ENCODE data around the gene S100A9.

The S100A9 gene

GRCh38 chr1:153360190-153360589, 2.5 kb downstream of the S100A9 start:
- Histone ChIP-seq H3K9ac (ENCODE audit: low read length in 5 of 5) (no peak overlapping the region), H3K36me3 (ENCODE audit: control insufficient read depth in 5 of 5, insufficient read depth in 5 of 5, low read length in 5 of 5) (no peaks in the 10 kb centered on the region), H3K27ac (ENCODE audit: low read depth, low read length) (no peak overlapping the region), H3K27me3 (ENCODE audit: control insufficient read depth in 5 of 5, insufficient read depth in 4 of 5, low read length in 5 of 5) (peaks cover 0 to 4% (median 0%) of the 10 kb centered on the region in 5 donors), H3K4me3 (ENCODE audit: low read depth in 1 of 5, low read length in 5 of 5) (no peak overlapping the region), H3K9me3 (ENCODE audit: control insufficient read depth in 5 of 5, low read length in 5 of 5) (no peaks in the 10 kb centered on the region), H3K4me1 (ENCODE audit: control insufficient read depth in 5 of 5, insufficient read depth in 5 of 5, low read length in 5 of 5) (peaks cover 0 to 43% (median 15%) of the 10 kb centered on the region in 5 donors)

DNA sequence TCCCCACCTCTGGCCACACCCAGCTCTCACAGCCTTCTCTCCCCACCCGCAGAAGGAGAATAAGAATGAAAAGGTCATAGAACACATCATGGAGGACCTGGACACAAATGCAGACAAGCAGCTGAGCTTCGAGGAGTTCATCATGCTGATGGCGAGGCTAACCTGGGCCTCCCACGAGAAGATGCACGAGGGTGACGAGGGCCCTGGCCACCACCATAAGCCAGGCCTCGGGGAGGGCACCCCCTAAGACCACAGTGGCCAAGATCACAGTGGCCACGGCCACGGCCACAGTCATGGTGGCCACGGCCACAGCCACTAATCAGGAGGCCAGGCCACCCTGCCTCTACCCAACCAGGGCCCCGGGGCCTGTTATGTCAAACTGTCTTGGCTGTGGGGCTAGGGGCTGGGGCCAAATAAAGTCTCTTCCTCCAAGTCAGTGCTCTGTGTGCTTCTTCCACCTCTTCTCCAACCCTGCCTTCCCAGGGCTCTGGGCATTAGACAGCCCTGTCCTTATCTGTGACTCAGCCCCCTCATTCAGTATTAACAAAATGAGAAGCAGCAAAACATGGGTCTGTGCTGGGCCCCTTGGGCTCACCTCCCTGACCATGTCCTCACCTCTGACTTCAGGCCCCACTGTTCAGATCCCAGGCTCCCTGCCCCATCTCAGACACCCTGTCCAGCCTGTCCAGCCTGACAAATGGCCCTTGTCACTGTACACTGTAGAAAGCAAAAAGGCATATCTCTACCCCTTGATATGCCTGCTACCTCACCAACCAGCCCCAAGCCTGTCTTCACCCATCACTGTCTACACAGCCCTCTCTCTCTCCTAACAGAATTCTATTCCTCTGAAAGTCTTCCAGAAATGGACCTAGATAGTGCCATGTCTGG, 3.2 kb downstream of the S100A9 start:
- Histone ChIP-seq H3K9ac (ENCODE audit: low read length in 5 of 5) (no peak overlapping the region), H3K9me3 (ENCODE audit: control insufficient read depth in 5 of 5, low read length in 5 of 5) (no peaks in the 10 kb centered on the region), H3K4me3 (ENCODE audit: low read depth in 1 of 5, low read length in 5 of 5) (no peak overlapping the region), H3K36me3 (ENCODE audit: control insufficient read depth in 5 of 5, insufficient read depth in 5 of 5, low read length in 5 of 5) (no peaks in the 10 kb centered on the region), H3K27me3 (ENCODE audit: control insufficient read depth in 5 of 5, insufficient read depth in 4 of 5, low read length in 5 of 5) (peaks cover 0 to 7% (median 0%) of the 10 kb centered on the region in 5 donors), H3K4me1 (ENCODE audit: control insufficient read depth in 5 of 5, insufficient read depth in 5 of 5, low read length in 5 of 5) (peaks cover 0 to 43% (median 15%) of the 10 kb centered on the region in 5 donors), H3K27ac (ENCODE audit: low read depth, low read length) (no peak overlapping the region)

- Histone ChIP-seq H3K4me1 (ENCODE audit: control insufficient read depth in 5 of 5, insufficient read depth in 5 of 5, low read length in 5 of 5) (peaks cover 0 to 38% (median 12%) of the 10 kb centered on the region in 5 donors), H3K27me3 (ENCODE audit: control insufficient read depth in 5 of 5, insufficient read depth in 4 of 5, low read length in 5 of 5) (peaks cover 0 to 7% (median 0%) of the 10 kb centered on the region in 5 donors), H3K4me3 (ENCODE audit: low read depth in 1 of 5, low read length in 5 of 5) (no peak overlapping the region), H3K9ac (ENCODE audit: low read length in 5 of 5) (no peak overlapping the region), H3K9me3 (ENCODE audit: control insufficient read depth in 5 of 5, low read length in 5 of 5) (no peaks in the 10 kb centered on the region), H3K27ac (ENCODE audit: low read depth, low read length) (no peak overlapping the region), H3K36me3 (ENCODE audit: control insufficient read depth in 5 of 5, insufficient read depth in 5 of 5, low read length in 5 of 5) (no peaks in the 10 kb centered on the region)
Measured at GRCh38 chr1:153361480-153362109, 3.9 kb downstream of the S100A9 start.

DNA sequence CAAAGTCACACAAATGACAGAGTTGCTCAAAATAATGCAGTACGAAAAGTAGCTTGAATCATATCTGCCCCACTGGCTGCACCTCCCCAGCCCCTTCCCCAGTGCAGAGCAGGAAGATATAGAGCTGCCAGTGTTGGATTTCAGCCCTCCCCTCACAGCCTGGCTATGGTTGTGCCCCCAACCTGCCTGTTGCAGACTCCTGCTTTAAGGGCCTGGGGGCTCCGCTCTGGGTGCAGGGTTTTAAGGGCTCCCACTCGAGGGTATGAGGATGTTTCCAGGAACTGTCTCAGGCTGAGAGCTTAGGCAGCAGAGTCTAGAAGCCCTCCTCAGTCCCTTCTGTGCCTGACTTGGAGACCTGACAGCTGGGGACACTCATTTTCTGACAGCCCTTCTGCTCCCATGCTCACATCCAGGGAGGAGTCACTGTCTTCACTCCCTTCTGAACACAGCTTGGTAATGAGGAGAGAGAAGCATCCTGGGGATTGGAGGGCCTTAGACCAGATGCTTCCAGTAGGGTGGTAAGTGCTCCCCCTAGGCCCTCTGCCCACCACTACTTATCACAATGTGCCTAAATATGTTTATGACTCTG, 4.6 kb downstream of the S100A9 start:
- Histone ChIP-seq H3K27ac (ENCODE audit: low read depth, low read length) (no peak overlapping the region), H3K4me1 (ENCODE audit: control insufficient read depth in 5 of 5, insufficient read depth in 5 of 5, low read length in 5 of 5) (peaks cover 0 to 31% (median 10%) of the 10 kb centered on the region in 5 donors), H3K9ac (ENCODE audit: low read length in 5 of 5) (no peak overlapping the region)

DNA sequence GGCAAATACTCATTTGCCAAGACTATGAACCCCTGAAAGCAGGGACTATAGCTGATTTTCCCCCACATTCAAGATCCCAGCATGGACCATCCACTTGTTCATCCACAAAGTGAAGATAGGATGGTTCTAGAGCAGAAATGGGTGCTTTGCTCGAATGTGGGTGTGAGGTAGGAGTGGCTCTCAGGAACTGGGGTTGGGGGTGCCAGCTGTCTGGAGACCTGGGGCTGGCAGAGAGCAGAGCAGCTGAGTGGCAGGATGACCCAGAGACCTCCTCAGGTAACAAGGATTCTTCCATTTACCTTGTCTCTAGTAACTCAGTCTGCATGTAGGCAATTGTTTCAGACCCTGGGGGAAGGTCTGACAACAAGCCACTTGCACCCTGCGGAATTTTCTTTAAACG, 6.0 kb downstream of the S100A9 start:
- Histone ChIP-seq H3K36me3 (ENCODE audit: control insufficient read depth in 5 of 5, insufficient read depth in 5 of 5, low read length in 5 of 5) (no peaks in the 10 kb centered on the region), H3K4me1 (ENCODE audit: control insufficient read depth in 5 of 5, insufficient read depth in 5 of 5, low read length in 5 of 5) (peaks cover 0 to 21% (median under 1%) of the 10 kb centered on the region in 5 donors), H3K27ac (ENCODE audit: low read depth, low read length) (no peak overlapping the region), H3K9me3 (ENCODE audit: control insufficient read depth in 5 of 5, low read length in 5 of 5) (no peaks in the 10 kb centered on the region), H3K27me3 (ENCODE audit: control insufficient read depth in 5 of 5, insufficient read depth in 4 of 5, low read length in 5 of 5) (peaks cover 0 to 7% (median 0%) of the 10 kb centered on the region in 5 donors), H3K4me3 (ENCODE audit: low read depth in 1 of 5, low read length in 5 of 5) (no peak overlapping the region), H3K9ac (ENCODE audit: low read length in 5 of 5) (no peak overlapping the region)

More for the DNA sequence above, 4.6 kb downstream of the S100A9 start:
- Histone ChIP-seq H3K27me3 (ENCODE audit: control insufficient read depth in 5 of 5, insufficient read depth in 4 of 5, low read length in 5 of 5) (peaks cover 0 to 7% (median 0%) of the 10 kb centered on the region in 5 donors), H3K36me3 (ENCODE audit: control insufficient read depth in 5 of 5, insufficient read depth in 5 of 5, low read length in 5 of 5) (no peaks in the 10 kb centered on the region), H3K9me3 (ENCODE audit: control insufficient read depth in 5 of 5, low read length in 5 of 5) (no peaks in the 10 kb centered on the region), H3K4me3 (ENCODE audit: low read depth in 1 of 5, low read length in 5 of 5) (no peak overlapping the region)

DNA sequence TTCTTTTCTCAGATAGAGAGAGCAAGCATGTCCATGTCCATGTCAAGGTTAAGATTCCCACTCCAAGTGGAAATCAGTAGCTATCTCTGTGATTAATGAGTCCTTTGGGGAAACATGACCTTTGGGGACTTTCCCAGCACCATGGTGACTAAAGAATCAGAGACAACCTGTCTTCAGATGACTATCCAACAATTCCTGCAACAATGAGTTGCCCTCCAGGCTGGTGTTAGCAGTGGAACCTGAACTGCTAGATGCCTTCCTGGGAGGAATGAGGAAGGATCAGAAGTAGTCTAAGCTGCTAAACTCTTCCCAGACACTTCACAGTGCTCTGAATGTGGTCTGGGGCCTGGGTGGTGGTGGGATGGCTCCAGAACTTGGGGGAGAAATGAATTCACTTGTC, 6.5 kb downstream of the S100A9 start:
- peaks cover 0 to 17% (median 0%) of the 10 kb centered on the region in 5 donors for H3K4me1 ChIP-seq (ENCODE audit: control insufficient read depth in 5 of 5, insufficient read depth in 5 of 5, low read length in 5 of 5)

DNA sequence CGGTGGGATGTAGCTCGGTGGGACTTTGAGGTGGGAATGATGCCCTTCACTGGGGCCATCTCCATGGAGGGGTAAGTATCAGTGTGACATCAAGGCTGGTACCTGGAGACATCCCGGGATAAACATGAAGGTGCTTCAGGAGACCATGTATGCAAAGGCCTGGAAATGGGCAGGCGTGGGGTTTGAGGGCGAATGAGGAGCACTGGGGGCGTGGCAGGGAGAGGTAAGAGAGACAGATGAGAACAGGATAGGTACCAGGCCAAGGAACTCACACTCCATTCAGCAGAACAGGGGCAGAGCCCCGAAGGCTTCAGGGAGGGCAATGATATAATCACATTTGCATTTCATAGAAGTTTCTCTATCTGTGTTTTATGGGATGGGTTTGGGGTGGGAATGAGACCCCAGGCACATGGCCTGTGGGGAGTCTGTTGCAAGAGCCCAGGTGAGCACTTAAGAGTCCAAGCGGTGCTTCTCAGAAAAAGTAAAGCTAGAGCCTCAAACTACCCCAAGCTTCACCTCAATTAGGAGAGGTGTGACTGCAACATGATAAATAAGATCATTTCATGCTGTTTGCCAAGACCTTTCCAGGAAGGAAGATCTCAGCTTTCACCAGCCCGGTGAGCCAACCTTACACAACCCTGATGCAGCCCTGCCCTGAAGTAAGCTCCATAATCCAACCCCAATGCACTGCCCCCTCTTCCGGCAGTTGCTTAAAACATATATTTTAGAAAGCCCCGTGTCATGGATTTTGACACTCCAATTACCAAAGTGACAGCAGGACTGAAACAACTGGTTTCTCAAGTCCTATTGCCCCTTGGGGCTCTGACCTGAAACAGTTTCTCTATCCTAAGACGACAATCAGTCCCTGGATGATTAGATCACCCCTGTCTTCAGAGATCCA, 7.4 kb downstream of the S100A9 start:
- no peaks in the 10 kb centered on the region for H3K9me3 ChIP-seq (ENCODE audit: control insufficient read depth in 5 of 5, low read length in 5 of 5)
- H3K4me1 ChIP-seq (ENCODE audit: control insufficient read depth in 5 of 5, insufficient read depth in 5 of 5, low read length in 5 of 5): peaks cover 0 to 10% (median 0%) of the 10 kb centered on the region in 5 donors
- peaks cover 0 to 7% (median 0%) of the 10 kb centered on the region in 5 donors for H3K27me3 ChIP-seq (ENCODE audit: control insufficient read depth in 5 of 5, insufficient read depth in 4 of 5, low read length in 5 of 5)
- no peaks in the 10 kb centered on the region for H3K36me3 ChIP-seq (ENCODE audit: control insufficient read depth in 5 of 5, insufficient read depth in 5 of 5, low read length in 5 of 5)
- no peak overlapping the region for H3K4me3 ChIP-seq (ENCODE audit: low read depth in 1 of 5, low read length in 5 of 5)
- H3K27ac ChIP-seq (ENCODE audit: low read depth, low read length): no peak overlapping the region
- no peak overlapping the region for H3K9ac ChIP-seq (ENCODE audit: low read length in 5 of 5)

More for the DNA sequence above, 6.5 kb downstream of the S100A9 start:
- H3K27ac ChIP-seq (ENCODE audit: low read depth, low read length): no peak overlapping the region
- H3K27me3 ChIP-seq (ENCODE audit: control insufficient read depth in 5 of 5, insufficient read depth in 4 of 5, low read length in 5 of 5): peaks cover 0 to 7% (median 0%) of the 10 kb centered on the region in 5 donors
- no peak overlapping the region for H3K9ac ChIP-seq (ENCODE audit: low read length in 5 of 5)
- H3K4me3 ChIP-seq (ENCODE audit: low read depth in 1 of 5, low read length in 5 of 5): no peak overlapping the region
- no peaks in the 10 kb centered on the region for H3K36me3 ChIP-seq (ENCODE audit: control insufficient read depth in 5 of 5, insufficient read depth in 5 of 5, low read length in 5 of 5)
- no peaks in the 10 kb centered on the region for H3K9me3 ChIP-seq (ENCODE audit: control insufficient read depth in 5 of 5, low read length in 5 of 5)

- Histone ChIP-seq H3K27ac (ENCODE audit: low read depth, low read length) (no peak overlapping the region), H3K9ac (ENCODE audit: low read length in 5 of 5) (no peak overlapping the region), H3K9me3 (ENCODE audit: control insufficient read depth in 5 of 5, low read length in 5 of 5) (no peaks in the 10 kb centered on the region), H3K4me3 (ENCODE audit: low read depth in 1 of 5, low read length in 5 of 5) (no peak overlapping the region), H3K4me1 (ENCODE audit: control insufficient read depth in 5 of 5, insufficient read depth in 5 of 5, low read length in 5 of 5) (peaks cover 0 to 5% (median 0%) of the 10 kb centered on the region in 5 donors), H3K27me3 (ENCODE audit: control insufficient read depth in 5 of 5, insufficient read depth in 4 of 5, low read length in 5 of 5) (peaks cover 0 to 7% (median 0%) of the 10 kb centered on the region in 5 donors), H3K36me3 (ENCODE audit: control insufficient read depth in 5 of 5, insufficient read depth in 5 of 5, low read length in 5 of 5) (no peaks in the 10 kb centered on the region)
Measured at GRCh38 chr1:153365696-153366095, 8.0 kb downstream of the S100A9 start.

DNA sequence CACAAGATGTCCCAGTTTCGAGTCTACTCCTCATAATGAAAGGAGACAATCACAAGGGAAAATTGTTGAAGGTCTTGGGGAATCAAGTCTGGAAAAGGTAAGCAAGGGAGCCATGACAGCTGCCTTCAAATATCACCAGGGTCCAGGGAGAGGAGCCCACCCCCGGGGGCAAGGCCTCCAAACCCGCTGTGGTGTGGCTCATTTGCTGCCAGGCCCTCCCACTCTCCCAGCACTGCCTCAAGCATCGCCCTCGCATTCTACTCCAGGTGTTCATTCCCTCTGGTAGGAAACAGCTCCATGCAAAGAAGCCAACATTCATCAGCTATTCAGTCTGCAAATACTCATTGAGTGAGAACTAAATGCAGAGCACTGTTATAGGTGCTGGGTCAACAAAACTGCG, 8.6 kb downstream of the S100A9 start:
- Histone ChIP-seq H3K9me3 (ENCODE audit: control insufficient read depth in 5 of 5, low read length in 5 of 5) (no peaks in the 10 kb centered on the region), H3K4me1 (ENCODE audit: control insufficient read depth in 5 of 5, insufficient read depth in 5 of 5, low read length in 5 of 5) (peaks cover 0 to 4% (median 0%) of the 10 kb centered on the region in 5 donors), H3K9ac (ENCODE audit: low read length in 5 of 5) (no peak overlapping the region), H3K36me3 (ENCODE audit: control insufficient read depth in 5 of 5, insufficient read depth in 5 of 5, low read length in 5 of 5) (no peaks in the 10 kb centered on the region), H3K27ac (ENCODE audit: low read depth, low read length) (no peak overlapping the region), H3K4me3 (ENCODE audit: low read depth in 1 of 5, low read length in 5 of 5) (no peak overlapping the region), H3K27me3 (ENCODE audit: control insufficient read depth in 5 of 5, insufficient read depth in 4 of 5, low read length in 5 of 5) (peaks cover 0 to 7% (median 0%) of the 10 kb centered on the region in 5 donors)
